HFFc6 (cell line): ENCODE data around the gene DAGLB. TPM values are rescaled to one million over a fixed set of nuclear protein-coding genes. Genes with fewer than 3 reads are reported as not detected.
"Not testable (repeated sequence)": the region's sequence is repeated elsewhere in the genome, so short reads cannot be mapped to it uniquely, and the experiment has no call there.

Experiments used
- DNase-seq: peaks from one replicate; pipeline ENCODE4 v3.0.0-alpha.2; 2018
- H3K27ac Mint-ChIP-seq: 2 replicates; pipeline ENCODE4 v1.8.0; 2020; ENCODE audit warnings: mild to moderate bottlenecking, mixed read lengths
- H3K27me3 Mint-ChIP-seq: 2 replicates; pipeline ENCODE4 v1.8.0; 2021; ENCODE audit warnings: mild to moderate bottlenecking, moderate library complexity, mixed read lengths; ENCODE audit not compliant: insufficient read depth
- H3K36me3 Mint-ChIP-seq: 2 replicates; pipeline ENCODE4 v1.8.0; 2021; ENCODE audit warnings: low read depth, mixed read lengths
- H3K4me1 Mint-ChIP-seq: 2 replicates; pipeline ENCODE4 v1.8.0; 2020; ENCODE audit warnings: low read depth, mixed read lengths
- H3K4me3 Mint-ChIP-seq: 2 replicates; pipeline ENCODE4 v1.8.0; 2020; ENCODE audit warnings: mild to moderate bottlenecking, moderate library complexity, mixed read lengths
- H3K9me3 Mint-ChIP-seq: 2 replicates; pipeline ENCODE4 v1.8.0; 2020; ENCODE audit warnings: mild to moderate bottlenecking, mixed read lengths
- total RNA-seq, 6 experiments: library from RNA; stranded (reverse); fragmentation: NEBNext Ultra II Directional; extraction: Animal tissue kit (Norgen Biotek cat#: 25700); gene quantifications; 2 replicates in 1 of 6; 3 replicates in 5 of 6; pipeline ENCODE4 v1.2.3, GENCODE V29; 2021
- TF ChIP-seq, protein P1 (sequence below): fragments of 200-600 bp; sonication (generic); IDR thresholded peaks from 2 replicates; pipeline ENCODE4 v1.5.0; 2021; ENCODE audit warnings: antibody characterized with exemption, mild to moderate bottlenecking

DAGLB gene
- total RNA-seq, 6 experiments from 2014 or later = 29.2 to 39.5 (median 33.2) TPM

DNA sequence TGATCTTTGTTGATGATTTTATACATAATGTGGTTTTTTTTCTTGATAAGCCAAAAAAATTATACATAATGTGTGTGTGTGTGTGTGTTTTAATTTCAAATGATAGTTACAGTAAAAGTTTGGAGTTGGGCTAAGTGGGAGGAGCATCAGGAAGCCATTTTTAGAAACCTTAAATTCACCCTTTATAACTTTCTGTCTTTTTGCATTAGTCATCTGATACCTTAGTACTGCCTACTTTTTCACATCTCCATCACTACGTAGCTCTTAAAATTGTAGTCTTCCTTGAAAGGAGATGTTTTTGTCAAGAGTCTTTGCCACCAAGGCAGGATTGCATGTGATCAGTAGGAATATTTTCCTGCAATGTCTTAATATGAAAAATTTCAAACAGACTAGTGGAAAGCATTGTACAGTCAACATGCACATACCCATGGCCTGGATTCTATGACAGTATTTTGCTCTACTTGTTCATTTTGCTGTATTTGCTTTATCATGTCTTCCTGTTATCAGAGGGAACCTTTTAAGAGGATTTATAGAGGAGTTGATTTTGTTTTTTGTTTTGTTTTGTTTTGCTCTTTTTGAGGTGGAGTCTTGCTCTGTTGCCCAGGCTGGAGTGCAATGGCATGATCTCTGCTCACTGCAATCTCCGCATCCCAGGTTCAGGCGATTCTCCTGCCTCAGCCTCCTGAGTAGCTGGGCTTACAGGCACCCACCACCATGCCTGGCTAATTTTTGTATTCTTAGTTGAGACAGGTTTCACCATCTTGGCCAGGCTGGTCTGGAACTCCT, 67.3 kb downstream of the DAGLB start:
- no peak overlapping the region for H3K4me3 Mint-ChIP-seq
- peaks cover 5% of the 10 kb centered on the region for H3K27me3 Mint-ChIP-seq
- H3K27ac Mint-ChIP-seq = peak overlapping the region; percentile 35
- H3K36me3 Mint-ChIP-seq = peaks cover 34% of the 10 kb centered on the region
- TF ChIP-seq, protein P1, sequence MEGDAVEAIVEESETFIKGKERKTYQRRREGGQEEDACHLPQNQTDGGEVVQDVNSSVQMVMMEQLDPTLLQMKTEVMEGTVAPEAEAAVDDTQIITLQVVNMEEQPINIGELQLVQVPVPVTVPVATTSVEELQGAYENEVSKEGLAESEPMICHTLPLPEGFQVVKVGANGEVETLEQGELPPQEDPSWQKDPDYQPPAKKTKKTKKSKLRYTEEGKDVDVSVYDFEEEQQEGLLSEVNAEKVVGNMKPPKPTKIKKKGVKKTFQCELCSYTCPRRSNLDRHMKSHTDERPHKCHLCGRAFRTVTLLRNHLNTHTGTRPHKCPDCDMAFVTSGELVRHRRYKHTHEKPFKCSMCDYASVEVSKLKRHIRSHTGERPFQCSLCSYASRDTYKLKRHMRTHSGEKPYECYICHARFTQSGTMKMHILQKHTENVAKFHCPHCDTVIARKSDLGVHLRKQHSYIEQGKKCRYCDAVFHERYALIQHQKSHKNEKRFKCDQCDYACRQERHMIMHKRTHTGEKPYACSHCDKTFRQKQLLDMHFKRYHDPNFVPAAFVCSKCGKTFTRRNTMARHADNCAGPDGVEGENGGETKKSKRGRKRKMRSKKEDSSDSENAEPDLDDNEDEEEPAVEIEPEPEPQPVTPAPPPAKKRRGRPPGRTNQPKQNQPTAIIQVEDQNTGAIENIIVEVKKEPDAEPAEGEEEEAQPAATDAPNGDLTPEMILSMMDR = no peak
- peaks cover 74% of the 10 kb centered on the region for H3K4me1 Mint-ChIP-seq
- H3K9me3 Mint-ChIP-seq = peaks cover 4% of the 10 kb centered on the region; the same call in 1 of the 2 replicates
- no peak for DNase-seq

DNA sequence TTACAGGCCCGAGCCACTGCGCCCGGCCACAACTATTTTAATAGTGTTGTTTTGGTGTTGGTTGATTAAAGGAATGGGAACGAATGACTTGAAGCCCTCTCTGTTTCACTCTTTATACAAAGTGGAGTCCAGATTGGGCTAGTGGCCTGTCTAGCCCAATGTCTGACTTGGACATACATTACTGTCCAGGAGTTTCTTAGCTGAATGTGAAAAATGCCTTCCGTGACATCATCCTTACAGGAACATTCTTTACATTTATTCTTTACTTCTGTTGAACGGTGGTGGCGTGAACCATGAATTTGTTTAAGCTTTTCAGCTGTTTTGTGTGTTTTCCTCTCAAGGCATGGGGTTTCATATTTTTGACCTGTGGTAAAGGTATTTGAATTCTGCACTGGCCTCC, 67.9 kb downstream of the DAGLB start:
- H3K4me3 Mint-ChIP-seq = no peak overlapping the region
- DNase-seq = no peak
- H3K9me3 Mint-ChIP-seq = peaks cover 5% of the 10 kb centered on the region; the same call in 1 of the 2 replicates
- H3K27me3 Mint-ChIP-seq = peaks cover 8% of the 10 kb centered on the region
- peak overlapping the region; percentile 35 for H3K27ac Mint-ChIP-seq
- TF ChIP-seq, protein P1 = no peak
- peaks cover 68% of the 10 kb centered on the region for H3K4me1 Mint-ChIP-seq
- H3K36me3 Mint-ChIP-seq = peaks cover 38% of the 10 kb centered on the region

DNA sequence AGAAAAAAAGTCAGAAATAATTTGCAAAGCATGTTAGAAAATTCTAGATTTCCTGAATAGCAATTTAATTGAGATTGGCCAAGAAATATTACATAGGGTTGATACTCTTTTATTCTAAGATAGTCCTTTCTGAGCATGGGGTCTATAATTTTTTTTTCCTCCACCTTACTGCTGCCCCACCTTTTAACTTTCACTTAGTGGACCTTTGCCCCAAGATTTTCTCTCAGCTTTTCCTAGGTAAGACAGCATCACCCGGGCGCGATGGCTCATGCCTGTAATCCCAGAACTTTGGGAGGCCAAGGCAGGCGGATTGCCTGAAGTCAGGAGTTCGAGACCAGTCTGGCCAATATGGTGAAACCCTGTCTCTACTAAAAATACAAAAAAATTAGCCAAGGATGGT, 69.2 kb downstream of the DAGLB start:
- H3K4me3 Mint-ChIP-seq, H3K27me3 Mint-ChIP-seq, H3K9me3 Mint-ChIP-seq, DNase-seq, H3K27ac Mint-ChIP-seq: not testable (repeated sequence)
- H3K36me3 Mint-ChIP-seq = peaks cover 34% of the 10 kb centered on the region
- H3K4me1 Mint-ChIP-seq = peaks cover 56% of the 10 kb centered on the region

DNA sequence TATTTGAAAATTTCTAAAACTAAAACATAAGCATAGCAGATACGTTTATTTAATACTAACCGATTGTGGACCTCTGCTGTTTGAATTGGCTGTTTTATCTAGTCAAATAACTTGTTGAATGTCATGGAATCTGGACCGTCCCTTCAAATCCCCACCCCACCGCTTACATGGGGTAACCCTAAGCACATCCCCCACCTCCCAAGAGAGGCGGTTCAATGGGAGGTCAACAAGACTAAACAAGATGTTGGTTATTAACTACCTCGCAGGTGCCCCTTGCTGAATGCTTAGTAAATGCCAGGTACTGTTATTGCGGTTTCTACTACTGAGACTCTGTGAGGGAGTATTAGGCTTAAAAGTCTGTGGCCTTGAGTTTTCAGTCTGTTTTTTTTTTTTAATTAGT, 70.9 kb downstream of the DAGLB start:
- DNase-seq = no peak
- peaks cover 8% of the 10 kb centered on the region for H3K27me3 Mint-ChIP-seq
- peaks cover 5% of the 10 kb centered on the region; the same call in 1 of the 2 replicates for H3K9me3 Mint-ChIP-seq
- H3K27ac Mint-ChIP-seq = no peak overlapping the region
- H3K4me1 Mint-ChIP-seq = peaks cover 38% of the 10 kb centered on the region
- H3K36me3 Mint-ChIP-seq = peaks cover 28% of the 10 kb centered on the region
- peak overlapping the region; percentile 96 for H3K4me3 Mint-ChIP-seq
- TF ChIP-seq, protein P1 = no peak

DNA sequence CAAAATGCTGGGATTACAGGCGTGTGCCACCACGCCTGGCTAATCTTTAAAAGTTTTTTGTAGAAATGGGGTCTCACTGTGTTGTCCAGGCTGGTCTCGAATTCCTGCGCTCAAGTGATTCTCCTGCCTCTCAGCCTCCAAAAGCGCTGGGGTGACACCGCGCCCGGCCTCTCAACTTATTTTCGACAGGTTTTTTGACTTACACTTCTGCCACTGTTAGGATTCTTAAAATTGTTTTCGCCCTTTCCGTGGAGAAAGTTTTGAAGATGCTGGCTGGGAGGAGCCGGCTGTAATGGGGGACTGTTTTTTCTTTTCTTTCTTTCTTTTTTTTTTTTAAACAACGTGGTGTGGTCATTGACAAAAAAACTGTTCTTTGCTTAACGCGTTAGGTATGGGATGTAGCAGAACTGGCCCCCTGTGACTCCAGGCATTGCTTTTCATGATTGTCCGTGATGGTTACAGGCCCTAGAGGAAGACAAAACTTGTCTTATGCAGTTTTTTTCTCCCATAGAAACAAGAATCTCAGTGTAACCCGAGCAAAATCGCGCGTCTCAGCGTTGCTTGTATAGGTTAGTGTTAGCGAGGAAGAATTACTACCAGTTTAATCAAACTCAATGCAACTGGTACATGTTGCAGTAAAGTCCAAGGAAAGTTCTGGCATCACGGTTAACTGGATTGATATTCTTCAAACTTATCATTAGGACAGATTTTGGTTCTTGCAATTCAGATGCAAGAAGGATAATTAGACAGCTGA, 72.2 kb downstream of the DAGLB start:
- Mint-ChIP-seq H3K4me3 (peak overlapping the region; percentile 96), H3K4me1 (peaks cover 34% of the 10 kb centered on the region), H3K9me3 (peaks cover 5% of the 10 kb centered on the region; the same call in 1 of the 2 replicates), H3K27ac (peak overlapping the region; percentile 90), H3K27me3 (peaks cover 8% of the 10 kb centered on the region), H3K36me3 (peaks cover 24% of the 10 kb centered on the region)
- TF ChIP-seq, protein P1 = no peak
- peak; percentile 33 for DNase-seq
